Stimulated activated CD4-positive, alpha-beta T cell treated with anti-CD3 and anti-CD28 coated beads, TNF-alpha, amount 100 ng/mL, for 24 hours (primary cell): ENCODE data around the gene HFM1.
"Not testable (repeated sequence)": the region's sequence is repeated elsewhere in the genome, so short reads cannot be mapped to it uniquely, and the experiment has no call there.

Experiments used
- DNase-seq, 3 experiments: peaks; one replicate each; pipeline ENCODE4 v3.0.0-alpha.2; 2020; ENCODE audit warnings: low read depth in 3 of 3

HFM1 gene

DNA sequence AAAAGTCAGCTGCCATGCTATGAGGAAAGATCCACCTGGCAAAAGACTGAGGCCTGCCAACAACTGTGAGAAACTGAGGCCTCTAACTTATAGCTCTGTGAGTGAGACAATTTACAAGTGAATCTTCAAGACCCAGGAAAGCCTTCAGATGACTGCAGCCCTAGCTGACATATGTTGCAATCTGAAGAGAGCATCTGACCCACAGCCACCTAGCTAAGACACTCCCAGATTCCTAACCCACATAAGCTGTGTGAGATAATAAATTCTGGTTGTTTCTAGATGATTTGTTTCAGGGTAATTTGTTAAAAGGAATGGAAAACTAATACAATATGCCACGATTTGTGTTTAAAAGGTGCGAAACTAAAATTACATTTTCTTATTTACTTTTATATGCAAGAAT is 55.1 kb downstream of the HFM1 start:
- DNase-seq: no peak

DNA sequence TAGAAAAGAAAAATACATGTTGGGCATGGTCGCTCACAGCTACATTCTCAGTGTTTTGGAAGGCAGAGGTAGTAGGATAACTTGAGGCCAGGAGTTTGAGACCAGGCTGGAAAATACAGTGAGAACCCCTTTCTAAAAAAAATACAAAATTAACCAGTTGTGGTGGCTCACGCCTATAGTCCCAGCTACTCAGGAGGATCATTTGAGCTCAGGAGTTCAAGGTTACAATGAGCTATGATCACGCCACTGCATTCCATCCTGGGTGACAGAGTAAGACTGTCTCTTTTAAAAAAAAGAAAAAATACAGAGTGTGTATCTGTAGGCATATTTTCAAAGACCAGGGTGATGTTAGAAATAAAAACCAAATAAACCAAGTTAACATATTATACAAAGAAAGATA is 57.8 kb downstream of the HFM1 start:
- no peak for DNase-seq

DNA sequence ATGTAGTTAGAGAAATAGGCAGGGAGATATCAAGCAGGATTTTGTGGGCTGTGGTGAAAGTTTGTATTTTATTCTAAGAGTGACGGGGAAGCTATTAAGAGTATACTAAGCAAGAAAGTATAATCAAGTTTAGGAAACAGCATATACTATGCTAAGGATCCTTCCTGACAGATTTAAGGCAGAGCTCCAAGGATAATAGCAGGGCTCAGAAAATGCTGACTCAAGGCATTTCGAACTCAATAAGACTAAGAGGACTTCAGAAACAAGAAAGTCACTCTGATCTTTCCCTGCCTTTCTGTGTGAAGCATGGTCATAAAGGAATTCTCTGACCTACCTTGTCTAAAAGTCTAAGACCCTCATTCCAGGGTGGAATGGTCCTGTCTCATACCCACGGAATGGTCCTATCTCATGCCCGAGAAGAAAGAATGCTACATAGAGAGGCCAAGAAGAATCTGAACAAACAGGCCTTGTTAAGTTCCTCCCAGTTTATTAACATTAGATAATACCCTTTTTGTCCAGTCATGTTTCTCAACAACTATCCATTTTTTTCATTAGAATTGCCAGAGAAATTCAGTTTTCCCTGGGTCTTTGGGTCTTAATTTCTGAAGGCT is 59.1 kb downstream of the HFM1 start:
- DNase-seq: no peak

DNA sequence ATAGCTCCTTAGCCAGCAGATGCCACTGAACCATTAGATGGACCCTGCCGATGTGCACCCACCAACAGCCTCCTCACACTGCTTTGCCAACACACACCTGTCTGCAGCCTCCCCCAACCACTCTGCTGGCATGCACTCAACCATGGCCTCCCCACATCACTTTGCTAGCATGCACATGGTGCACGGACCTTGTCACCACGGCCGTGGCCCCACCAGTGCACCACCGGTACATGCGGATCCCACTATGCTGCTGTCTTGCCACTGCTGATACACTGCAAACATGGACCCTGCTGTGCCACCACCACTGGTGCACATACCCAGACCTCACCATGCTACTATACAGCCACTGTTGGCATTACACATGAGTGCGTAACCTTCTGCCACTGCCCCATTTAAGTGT is 66.1 kb downstream of the HFM1 start:
- DNase-seq: no peak

DNA sequence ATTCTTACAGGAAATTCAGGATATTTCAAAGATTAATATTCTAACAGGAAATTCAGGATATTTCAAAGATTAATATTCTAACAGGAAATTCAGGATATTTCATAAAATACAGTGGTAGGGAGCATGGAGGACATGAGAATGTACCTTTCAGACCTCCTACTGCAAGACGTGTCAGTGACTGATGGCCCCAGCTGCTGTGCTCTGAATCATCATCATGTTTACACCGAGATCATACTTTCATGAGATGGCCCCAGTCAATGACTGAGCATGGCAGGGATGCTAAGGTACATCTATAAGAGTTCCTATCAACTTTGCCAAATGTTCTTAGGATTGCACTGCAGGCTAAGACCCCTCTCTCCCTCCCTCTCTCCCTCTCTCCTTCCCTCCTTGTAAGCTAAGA is 69.0 kb downstream of the HFM1 start:
- no peak for DNase-seq

DNA sequence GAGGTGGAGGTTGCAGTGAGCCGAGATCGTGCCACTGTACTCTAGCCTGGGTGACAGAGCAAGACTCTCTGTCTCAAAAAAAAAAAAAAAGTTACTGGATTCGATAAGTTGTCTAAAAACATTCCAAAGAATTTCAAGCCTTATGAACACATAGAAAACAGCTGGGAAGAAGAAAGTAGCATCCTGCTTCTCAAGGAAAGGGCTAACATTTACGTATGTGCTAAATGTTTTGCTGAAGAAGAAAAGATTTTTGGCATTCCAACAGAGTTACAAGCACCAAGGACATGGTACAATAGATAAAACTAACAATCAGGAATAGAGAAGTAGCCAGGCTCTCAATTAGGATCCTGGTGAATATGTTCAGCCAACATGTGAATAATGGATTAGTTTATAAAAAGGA is 69.8 kb downstream of the HFM1 start:
- no peak for DNase-seq

DNA sequence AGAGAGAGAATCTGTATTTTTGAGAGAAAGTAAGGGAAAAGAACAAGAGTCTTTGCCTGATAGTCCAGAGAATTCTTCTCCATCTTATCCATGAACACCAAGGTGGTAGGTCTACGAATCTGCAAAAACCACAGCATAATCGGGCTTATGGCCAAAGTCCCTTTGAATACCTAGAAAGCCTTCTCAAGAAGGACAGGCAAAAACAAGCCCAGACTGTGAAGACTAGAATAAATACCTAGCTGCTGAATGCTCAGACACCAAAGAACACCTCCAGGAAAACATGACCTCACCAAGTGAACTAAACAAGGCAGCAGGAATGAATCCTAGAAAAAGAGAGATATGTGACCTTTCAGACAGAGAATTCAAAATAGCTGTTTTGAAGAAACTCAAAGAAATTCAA is 79.2 kb downstream of the HFM1 start:
- DNase-seq: no peak

DNA sequence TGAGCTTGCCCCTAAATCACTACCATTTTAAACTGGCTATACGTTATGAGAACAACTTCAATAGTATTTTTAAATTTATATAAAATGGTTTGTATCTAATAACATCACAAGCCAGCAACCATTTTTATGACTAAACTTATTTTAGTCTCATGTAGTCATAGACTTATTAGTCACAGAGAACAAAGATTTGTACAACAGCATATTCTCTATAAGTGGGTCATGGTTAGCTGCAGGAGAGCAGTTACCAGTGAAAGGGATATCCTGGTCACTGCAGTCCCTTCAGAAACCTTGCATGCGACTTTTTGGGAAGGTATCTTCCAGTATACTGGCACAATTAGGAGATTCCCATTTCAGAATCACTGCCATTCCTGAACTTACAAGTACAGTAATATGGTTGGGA is 90.0 kb downstream of the HFM1 start:
- no peak for DNase-seq

DNA sequence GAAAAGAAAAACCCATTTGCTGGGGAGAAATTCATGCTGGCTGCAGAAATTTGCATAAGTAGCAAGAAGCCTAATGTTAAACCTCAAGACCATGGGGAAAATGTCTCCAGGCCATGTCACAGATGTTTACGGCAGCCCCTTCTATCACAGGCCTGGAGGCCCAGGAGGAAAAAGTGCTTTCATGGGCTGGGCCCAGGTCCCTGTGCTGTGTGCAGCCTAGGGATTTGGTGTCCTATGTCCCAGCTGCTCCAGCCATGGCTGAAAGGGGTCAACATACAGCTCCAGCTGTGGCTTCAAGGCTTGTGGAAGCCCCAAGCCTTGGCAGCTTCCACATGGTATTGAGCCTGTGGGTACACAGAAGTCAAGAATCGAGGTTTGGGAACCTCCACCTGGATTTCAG is 93.0 kb downstream of the HFM1 start:
- no peak for DNase-seq

DNA sequence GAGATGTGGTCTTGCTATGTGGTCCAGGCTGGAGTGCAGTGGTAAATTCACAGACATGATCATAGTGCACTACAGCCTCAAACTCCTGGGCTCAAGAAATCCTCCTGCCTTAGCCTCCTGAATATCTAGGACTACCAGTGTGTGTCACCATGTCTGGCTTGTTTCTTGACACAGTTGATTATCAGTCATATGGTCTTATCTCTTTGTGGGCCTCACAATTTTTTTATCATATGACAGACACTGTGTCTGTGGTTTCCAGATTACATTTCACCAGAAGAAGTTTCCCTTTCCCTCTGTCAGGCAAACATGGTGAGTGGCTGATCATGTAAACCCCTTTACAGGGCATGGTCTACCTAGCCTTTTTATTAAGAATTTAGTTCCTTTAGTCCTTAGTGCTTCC is 96.1 kb downstream of the HFM1 start:
- DNase-seq: no peak

DNA sequence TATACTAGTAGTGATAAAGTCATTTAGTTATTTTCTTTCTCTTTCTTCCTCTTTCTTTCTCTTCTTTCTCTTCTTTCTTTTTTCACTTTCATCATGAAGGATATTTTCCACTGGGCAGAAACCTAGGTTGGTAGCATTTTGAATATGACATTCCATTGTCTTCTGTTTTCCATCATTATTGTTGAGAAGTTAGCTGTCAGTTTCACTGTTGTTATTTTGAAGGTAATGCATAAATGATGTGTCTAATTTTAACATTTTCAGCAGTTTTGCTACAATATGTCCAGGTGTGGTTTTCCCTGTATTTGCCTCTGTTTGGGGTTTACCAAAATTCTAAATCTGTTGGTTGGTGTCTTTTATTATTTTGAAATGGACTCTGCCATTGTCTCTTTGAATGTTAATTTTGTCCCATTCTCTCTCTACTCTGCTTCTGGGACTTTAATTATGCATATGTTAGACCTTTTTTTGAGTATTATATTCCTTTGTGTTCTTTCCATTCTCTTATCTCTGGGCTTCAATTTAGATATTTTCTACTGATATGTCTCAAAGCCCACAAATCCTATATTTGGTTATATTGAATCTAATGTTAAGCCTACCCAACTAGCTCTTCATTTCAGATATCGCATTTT is 96.7 kb downstream of the HFM1 start:
- no peak for DNase-seq

DNA sequence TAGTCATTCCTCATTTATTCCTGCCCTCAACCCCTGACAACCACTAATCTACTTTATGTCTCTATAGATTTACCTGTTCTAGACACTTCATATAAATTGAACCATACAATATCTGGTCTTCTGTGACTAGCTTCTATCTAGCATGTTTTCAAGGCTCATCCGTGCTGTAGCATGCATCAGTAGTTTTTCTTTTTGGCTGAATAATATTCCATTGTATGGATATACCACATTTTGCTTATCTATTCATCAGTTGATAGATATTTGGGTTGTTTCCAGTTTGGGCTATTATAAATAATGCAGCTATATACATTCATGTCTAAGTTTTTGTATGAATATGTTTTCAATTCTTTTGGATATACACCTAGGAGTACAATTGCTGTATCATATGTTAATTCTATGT is 101.5 kb downstream of the HFM1 start:
- DNase-seq: no peak

DNA sequence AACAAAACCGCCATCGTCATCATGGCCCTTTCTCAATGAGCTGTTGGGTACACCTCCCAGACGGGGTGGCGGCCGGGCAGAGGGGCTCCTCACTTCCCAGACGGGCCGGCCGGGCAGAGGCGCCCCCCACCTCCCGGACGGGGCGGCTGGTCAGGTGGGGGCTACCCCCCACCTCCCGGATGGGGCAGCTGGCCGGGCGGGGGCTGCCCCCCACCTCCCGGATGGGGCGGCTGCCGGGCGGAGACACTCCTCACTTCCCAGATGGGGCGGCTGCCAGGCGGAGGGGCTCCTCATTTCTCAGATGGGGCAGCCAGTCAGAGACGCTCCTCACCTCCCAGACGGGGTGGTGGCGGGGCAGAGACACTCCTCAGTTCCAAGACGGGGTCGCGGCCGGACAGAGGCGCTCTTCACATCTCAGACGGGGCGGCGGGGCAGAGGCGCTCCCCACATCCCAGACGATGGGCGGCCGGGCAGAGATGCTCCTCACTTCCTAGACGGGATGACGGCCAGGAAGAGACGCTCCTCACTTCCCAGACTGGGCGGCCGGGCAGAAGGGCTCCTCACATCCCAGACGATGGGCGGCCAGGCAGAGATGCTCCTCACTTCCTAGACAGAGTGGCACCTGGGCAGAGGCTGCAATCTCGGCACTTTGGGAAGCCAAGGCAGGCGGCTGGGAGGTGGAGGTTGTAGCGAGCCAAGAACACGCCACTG is 115.6 kb downstream of the HFM1 start:
- DNase-seq: not testable (repeated sequence)

DNA sequence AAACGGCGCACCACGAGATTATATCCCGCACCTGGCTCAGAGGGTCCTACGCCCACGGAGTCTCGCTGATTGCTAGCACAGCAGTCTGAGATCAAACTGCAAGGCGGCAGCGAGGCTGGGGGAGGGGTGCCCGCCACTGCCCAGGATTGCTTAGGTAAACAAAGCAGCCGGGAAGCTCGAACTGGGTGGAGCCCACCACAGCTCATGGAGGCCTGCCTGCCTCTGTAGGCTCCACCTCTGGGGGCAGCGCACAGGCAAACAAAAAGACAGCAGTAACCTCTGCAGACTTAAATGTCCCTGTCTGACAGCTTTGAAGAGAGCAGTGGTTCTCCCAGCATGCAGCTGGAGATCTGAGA is 117.7 kb downstream of the HFM1 start:
- not testable (repeated sequence) for DNase-seq

DNA sequence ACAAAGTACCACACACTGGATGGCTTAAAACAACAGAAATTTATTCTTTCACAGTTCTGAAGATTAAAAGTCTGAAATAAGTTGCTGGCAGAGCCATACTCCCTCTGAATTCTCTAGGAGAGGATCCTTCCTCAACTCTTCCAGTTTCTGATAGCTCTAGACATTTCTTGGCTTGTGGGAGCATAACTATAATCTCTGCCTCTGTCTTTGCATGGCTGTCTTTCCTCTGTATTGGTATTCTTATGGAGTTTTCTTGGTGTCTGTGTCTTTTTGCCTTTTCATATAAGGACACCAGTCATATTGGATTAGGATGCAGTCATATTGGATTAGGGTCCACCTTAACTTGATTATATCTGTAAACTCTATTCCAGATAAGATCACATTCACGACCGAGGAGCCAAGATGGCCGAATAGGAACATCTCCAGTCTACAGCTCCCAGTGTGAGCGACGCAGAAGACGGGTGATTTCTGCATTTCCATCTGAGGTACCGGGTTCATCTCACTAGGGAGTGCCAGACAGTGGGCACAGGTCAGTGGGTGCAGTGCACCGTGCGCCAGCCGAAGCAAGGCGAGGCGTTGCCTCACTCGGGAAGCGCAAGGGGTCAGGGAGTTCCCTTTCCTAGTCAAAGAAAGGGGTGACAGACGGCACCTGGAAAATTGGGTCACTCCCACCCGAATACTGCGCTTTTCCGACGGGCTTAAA is 118.2 kb downstream of the HFM1 start:
- DNase-seq: not testable (repeated sequence)

DNA sequence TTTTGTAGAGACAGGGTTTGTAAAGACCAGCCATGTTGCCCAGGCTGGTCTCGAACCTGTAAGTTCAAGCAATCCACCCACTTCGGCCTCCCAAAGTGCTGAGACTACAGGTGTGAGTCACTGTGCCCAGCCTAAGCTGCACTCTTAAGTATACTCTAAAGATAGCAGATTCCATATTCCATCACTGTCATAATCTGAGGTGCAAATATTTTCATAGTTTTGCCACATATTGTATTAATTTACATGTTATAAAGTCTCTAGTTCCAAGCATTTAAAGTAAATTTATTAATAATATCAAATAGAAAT is 121.3 kb downstream of the HFM1 start:
- DNase-seq: peak in 1 of 3 experiments; percentile 1

DNA sequence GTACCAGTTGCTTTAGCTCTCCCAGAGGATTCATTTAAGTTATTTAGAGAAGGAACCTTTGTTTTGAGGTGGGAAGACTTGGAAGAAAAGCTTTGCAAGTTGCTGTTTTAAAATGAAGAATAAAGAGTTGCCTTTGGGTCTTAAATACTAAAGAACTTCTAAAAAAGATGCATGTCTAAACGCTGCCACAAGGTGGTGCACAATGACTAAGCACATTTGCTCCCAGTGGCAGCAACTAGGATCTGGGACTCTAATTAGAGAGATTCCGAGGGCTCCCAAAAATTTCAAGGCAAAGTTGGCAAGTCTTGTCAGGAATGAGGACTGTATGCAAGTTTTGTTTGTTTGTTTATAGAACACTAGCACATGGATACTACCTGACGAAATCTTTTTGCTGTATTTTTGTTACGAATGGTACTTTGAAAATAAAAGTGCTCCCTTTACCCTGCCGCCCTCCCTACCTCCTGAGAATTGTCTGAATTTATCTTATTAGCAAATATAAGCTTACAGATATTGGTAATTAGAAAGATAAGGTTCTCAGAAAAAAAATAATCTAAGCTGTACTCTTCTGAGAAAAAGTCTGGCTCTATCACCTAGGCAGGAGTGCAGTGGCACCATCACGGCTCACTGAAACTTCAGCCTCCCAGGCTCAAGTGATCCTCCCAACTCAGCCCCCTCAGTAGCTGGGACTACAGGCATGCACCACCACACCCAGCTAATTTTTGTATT is 121.8 kb downstream of the HFM1 start:
- peak; percentile 5 to 27 (median 16) for DNase-seq

DNA sequence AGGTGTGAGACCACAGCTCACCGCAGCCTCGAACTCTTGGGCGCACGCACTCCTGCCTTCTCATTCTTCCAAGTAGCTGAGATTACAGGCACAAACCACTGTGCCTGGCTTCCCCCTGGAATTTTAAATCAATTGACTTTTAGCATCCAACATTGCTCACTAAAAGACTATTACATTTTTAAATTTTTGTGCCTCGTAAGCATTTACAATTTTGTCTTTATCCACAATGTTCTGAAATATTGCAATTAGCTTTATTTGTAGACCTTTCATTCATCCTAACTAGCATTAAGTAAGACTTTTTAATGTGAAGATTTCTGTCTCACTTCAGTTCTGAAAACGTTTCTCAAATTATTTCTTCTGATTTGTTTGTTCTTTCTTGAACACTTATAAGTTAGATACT is 122.9 kb downstream of the HFM1 start:
- no peak for DNase-seq

DNA sequence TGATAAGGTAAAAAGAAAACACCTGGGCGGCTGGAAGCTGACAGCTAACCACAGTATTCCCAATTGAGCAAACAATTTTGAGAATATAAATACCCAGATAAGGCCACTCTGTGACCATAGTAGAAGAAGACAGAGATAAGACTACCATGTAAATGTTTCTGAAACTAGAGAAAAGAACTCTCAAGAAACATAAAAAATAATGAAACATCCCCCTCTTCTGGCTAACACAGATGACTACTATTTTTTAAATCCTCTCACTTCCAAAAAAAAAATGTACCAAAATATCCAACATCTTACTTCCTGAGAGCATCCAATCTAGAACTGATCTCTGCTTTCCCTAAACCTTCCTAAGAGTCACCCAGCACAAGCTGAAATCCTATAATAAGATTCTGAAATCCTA is 125.9 kb downstream of the HFM1 start:
- DNase-seq: no peak

DNA sequence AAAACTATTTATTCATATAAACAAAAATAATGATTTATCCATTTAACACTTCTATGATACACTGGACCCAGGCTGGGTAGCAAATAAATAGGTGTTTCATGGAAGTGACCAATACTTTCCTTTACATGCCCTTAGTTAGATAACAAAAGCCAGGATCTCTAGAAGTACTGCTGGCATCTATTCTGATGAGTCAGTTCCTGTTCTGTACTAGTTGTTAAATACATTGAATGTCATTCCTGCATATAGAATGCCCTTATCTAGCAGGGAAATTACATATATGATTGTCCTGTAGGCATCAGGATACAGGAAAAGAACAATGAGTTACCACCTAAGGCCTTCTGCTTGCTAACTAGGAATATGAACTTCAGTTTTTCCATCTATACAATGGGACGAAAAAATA is 130.8 kb downstream of the HFM1 start:
- DNase-seq: no peak

DNA sequence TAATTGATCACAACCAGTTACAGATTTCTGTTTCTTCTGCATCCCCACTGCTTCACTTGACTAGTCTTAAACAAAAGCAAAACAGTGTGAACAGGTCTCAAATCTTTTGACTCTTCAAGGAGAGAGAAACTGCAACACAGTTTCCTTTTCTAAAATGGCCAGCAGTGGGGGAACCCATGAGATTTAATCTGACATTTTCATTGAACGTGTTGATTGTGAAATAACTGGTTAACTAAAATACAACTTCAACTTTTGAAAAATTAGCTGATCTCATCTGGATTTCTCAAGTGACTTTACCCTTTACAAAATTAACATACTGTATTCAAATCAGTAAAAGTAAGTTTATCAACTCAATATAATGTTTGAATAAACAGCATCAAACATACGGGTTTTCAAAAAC is 143.0 kb downstream of the HFM1 start:
- no peak for DNase-seq

DNA sequence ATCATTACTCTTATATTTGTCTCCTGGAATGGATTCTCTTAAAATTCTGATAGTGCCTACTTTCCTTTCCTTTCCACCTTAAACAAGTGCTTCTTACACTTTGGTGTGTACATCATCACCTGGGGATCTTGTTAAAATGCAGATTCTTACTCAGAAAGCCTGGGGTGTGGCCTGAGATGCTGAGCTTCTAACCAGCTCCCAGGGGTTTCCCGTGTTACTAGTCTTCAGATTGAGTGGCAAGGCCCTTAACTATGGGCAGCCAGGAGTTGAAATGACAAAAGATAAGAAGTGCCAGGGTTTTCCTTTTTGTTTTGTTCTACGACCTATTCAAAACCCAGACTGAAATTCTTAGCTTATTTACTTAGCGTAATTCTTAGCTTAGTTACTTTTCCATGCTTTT is 159.2 kb downstream of the HFM1 start:
- DNase-seq: no peak
